Progenitor cell of endocrine pancreas (in vitro differentiated cells): Measurements from ENCODE around the gene GLI2. TPM values are rescaled to one million over a fixed set of nuclear protein-coding genes. Genes with fewer than 3 reads are reported as not detected.

Source experiments
- DNase-seq: peaks from one replicate; pipeline ENCODE4 v3.0.0; 2021; ENCODE audit warnings: low spot score; ENCODE audit not compliant: unreplicated experiment
- H3K27ac Mint-ChIP-seq: 2 replicates; pipeline ENCODE4 v1.8.0; 2021; ENCODE audit warnings: mild to moderate bottlenecking, moderate library complexity, mixed read lengths
- H3K27me3 Mint-ChIP-seq: 2 replicates; pipeline ENCODE4 v1.8.0; 2021; ENCODE audit warnings: mixed read lengths
- H3K36me3 Mint-ChIP-seq: 2 replicates; pipeline ENCODE4 v1.8.0; 2022; ENCODE audit warnings: mixed read lengths; ENCODE audit not compliant: insufficient read depth
- H3K4me1 Mint-ChIP-seq: 2 replicates; pipeline ENCODE4 v1.8.0; 2021; ENCODE audit warnings: low read depth, mixed read lengths
- H3K4me3 Mint-ChIP-seq: 2 replicates; pipeline ENCODE4 v1.8.0; 2021; ENCODE audit warnings: low read depth, mild to moderate bottlenecking, moderate library complexity, mixed read lengths
- H3K9me3 Mint-ChIP-seq: 2 replicates; pipeline ENCODE4 v1.8.0; 2021; ENCODE audit warnings: low read depth, mixed read lengths
- CTCF ChIP-seq: fragments of 200-600 bp; sonication (generic); IDR thresholded peaks from one replicate; pipeline ENCODE4 v1.5.0; 2021; ENCODE audit warnings: antibody characterized with exemption, mild to moderate bottlenecking; ENCODE audit not compliant: unreplicated experiment
- total RNA-seq: library from RNA; stranded (reverse); gene quantifications from 2 replicates; pipeline ENCODE4 v1.2.1, GENCODE V29; 2021

The GLI2 gene
- total RNA-seq, 1 donor from 2014 or later = 2.3 TPM

- peaks cover 3% of the 10 kb centered on the region for H3K4me1 Mint-ChIP-seq
- DNase-seq = no peak
- no peak overlapping the region for H3K27ac Mint-ChIP-seq
- no peaks in the 10 kb centered on the region for H3K36me3 Mint-ChIP-seq
- H3K27me3 Mint-ChIP-seq = peaks cover 43% of the 10 kb centered on the region
- H3K9me3 Mint-ChIP-seq = no peaks in the 10 kb centered on the region
- TF ChIP-seq CTCF = no peak
- H3K4me3 Mint-ChIP-seq = no peak overlapping the region
These were observed 42.6 kb downstream of the GLI2 start for GRCh38 chr2:120778244-120778643.

GRCh38 chr2:120779781-120780283 lies 44.2 kb downstream of the GLI2 start:
- Mint-ChIP-seq H3K9me3 (no peaks in the 10 kb centered on the region), H3K36me3 (no peaks in the 10 kb centered on the region), H3K4me3 (no peak overlapping the region), H3K27ac (peak overlapping the region; percentile 6), H3K27me3 (peaks cover 50% of the 10 kb centered on the region), H3K4me1 (peaks cover 3% of the 10 kb centered on the region)
- no peak for TF ChIP-seq CTCF
- no peak for DNase-seq

GRCh38 chr2:120780402-120780801 lies 44.7 kb downstream of the GLI2 start:
- DNase-seq = no peak
- TF ChIP-seq CTCF = no peak
- H3K27me3 Mint-ChIP-seq = peaks cover 45% of the 10 kb centered on the region
- H3K27ac Mint-ChIP-seq = no peak overlapping the region
- no peaks in the 10 kb centered on the region for H3K9me3 Mint-ChIP-seq
- peaks cover 3% of the 10 kb centered on the region for H3K4me1 Mint-ChIP-seq
- no peak overlapping the region for H3K4me3 Mint-ChIP-seq
- H3K36me3 Mint-ChIP-seq = no peaks in the 10 kb centered on the region

GRCh38 chr2:120783371-120783791 lies 47.7 kb downstream of the GLI2 start:
- Mint-ChIP-seq H3K4me3 (no peak overlapping the region), H3K36me3 (no peaks in the 10 kb centered on the region), H3K27ac (no peak overlapping the region), H3K4me1 (peaks cover 11% of the 10 kb centered on the region), H3K27me3 (peaks cover 43% of the 10 kb centered on the region), H3K9me3 (no peaks in the 10 kb centered on the region)
- no peak for DNase-seq
- no peak for TF ChIP-seq CTCF

GRCh38 chr2:120783969-120784372 lies 48.3 kb downstream of the GLI2 start:
- no peaks in the 10 kb centered on the region for H3K9me3 Mint-ChIP-seq
- H3K36me3 Mint-ChIP-seq = no peaks in the 10 kb centered on the region
- no peak overlapping the region for H3K4me3 Mint-ChIP-seq
- H3K27ac Mint-ChIP-seq = no peak overlapping the region
- H3K27me3 Mint-ChIP-seq = peaks cover 43% of the 10 kb centered on the region
- peaks cover 11% of the 10 kb centered on the region for H3K4me1 Mint-ChIP-seq
- DNase-seq = no peak
- no peak for TF ChIP-seq CTCF
